Stimulated activated CD4-positive, alpha-beta T cell treated with anti-CD3 and anti-CD28 coated beads, Interleukin-12 subunit alpha, Interleukin-12 subunit beta, amount 100 ng/mL, for 48 hours (primary cell): ENCODE data around the gene COCH.
A peak's percentile ranks its signal among the peaks of the same experiment; 100 is the strongest.
"Not testable (repeated sequence)": the region's sequence is repeated elsewhere in the genome, so short reads cannot be mapped to it uniquely, and the experiment has no call there.

Source experiments
- DNase-seq, 3 donors: peaks; one replicate each; pipeline ENCODE4 v3.0.0-alpha.2; 2020; ENCODE audit warnings: low read depth in 2 of 3, low spot score in 1 of 3

COCH gene

GRCh38 chr14:30921305-30921704, 46.9 kb downstream of the COCH start:
- DNase-seq, result no peak

GRCh38 chr14:30921788-30922187, 47.4 kb downstream of the COCH start:
- DNase-seq, result no peak

- no peak for DNase-seq
These were observed 50.9 kb downstream of the COCH start for GRCh38 chr14:30925254-30925653.

- DNase-seq, result peak in 1 of 3 donors; percentile 7
These were observed 54.1 kb downstream of the COCH start for GRCh38 chr14:30928462-30928861.

GRCh38 chr14:30933937-30934336, 59.6 kb downstream of the COCH start:
- not testable (repeated sequence) for DNase-seq

- DNase-seq, result no peak
These were observed 61.1 kb downstream of the COCH start for GRCh38 chr14:30935445-30935844.

- no peak for DNase-seq
These were observed 64.3 kb downstream of the COCH start for GRCh38 chr14:30938617-30939016.
